Panc1 (cell line): ENCODE measurements around the gene ZC3H13. TPM values are rescaled to one million over a fixed set of nuclear protein-coding genes. Genes with fewer than 3 reads are reported as not detected.

Source experiments
- ATAC-seq: fragments of 200-7000 bp; cut with Tn5 transposase; 2 replicates; pipeline ENCODE4 v1.9.1; 2020; ENCODE audit warnings: mild to moderate bottlenecking, moderate library complexity
- BruUV-seq: library from RNA; stranded (reverse); fragments of 400-500 nt; replicated peaks from 2 replicates; lab custom pipeline; 2021; lab: Mats Ljungman, UMichigan
- CTCF ChIA-PET: fragments of 300-600 bp; sonication (Branson Sonifier 250); formaldehyde crosslinking; loops from one replicate; lab custom pipeline; 2022; ENCODE audit warnings: antibody characterized with exemption; lab: Charles Lee
- POLR2A ChIA-PET: fragments of 300-600 bp; sonication (Branson Sonifier 250); formaldehyde crosslinking; loops from one replicate; lab custom pipeline; 2022; ENCODE audit warnings: antibody characterized with exemption; lab: Charles Lee
- DNase-seq: peaks from one replicate; pipeline ENCODE4 v3.0.0-alpha.2; 2010; ENCODE audit warnings: low read depth, low spot score
- H3K27ac ChIP-seq: 2 replicates; pipeline ENCODE4 v1.5.1; 2011; ENCODE audit warnings: mild to moderate bottlenecking, low read length, inconsistent platforms
- H3K27me3 ChIP-seq: fragments of 200-500 bp; sonication (Bioruptor generic); 2 replicates; pipeline ENCODE4 v1.6.0; 2014; ENCODE audit warnings: low read length, inconsistent platforms; ENCODE audit not compliant: control insufficient read depth, insufficient read depth
- H3K36me3 ChIP-seq: fragments of 200-500 bp; sonication (Bioruptor generic); 2 replicates; pipeline ENCODE4 v1.5.1; 2014; ENCODE audit warnings: inconsistent platforms, mild to moderate bottlenecking, low read length, moderate library complexity; ENCODE audit not compliant: control insufficient read depth, insufficient read depth
- H3K4me1 ChIP-seq: 2 replicates; pipeline ENCODE4 v1.5.1; 2011; ENCODE audit warnings: inconsistent platforms, mild to moderate bottlenecking, low read length, moderate library complexity; ENCODE audit not compliant: control insufficient read depth, insufficient read depth
- H3K4me3 ChIP-seq, 2 experiments: 2 replicates each; pipeline ENCODE4 v1.5.1; 2011 to 2012; ENCODE audit warnings: low read depth in 2 of 2, low read length in 2 of 2, mild to moderate bottlenecking in 2 of 2, inconsistent platforms in 1 of 2, moderate library complexity in 1 of 2
- H3K9me3 ChIP-seq: fragments of 200-500 bp; sonication (Bioruptor generic); 2 replicates; pipeline ENCODE4 v1.5.1; 2014; ENCODE audit warnings: low read depth, mild to moderate bottlenecking, inconsistent platforms, low read length, moderate library complexity; ENCODE audit not compliant: control insufficient read depth, insufficient read depth
- CTCF ChIP-seq: fragments of 450-650 bp; IDR thresholded peaks from 2 replicates; pipeline ENCODE4 v1.5.1; 2017; ENCODE audit warnings: mild to moderate bottlenecking
- POLR2AphosphoS5 ChIP-seq: IDR thresholded peaks from 2 replicates; pipeline ENCODE4 v1.6.1; 2012; ENCODE audit warnings: mild to moderate bottlenecking, low read depth, low read length, moderate library complexity
- REST ChIP-seq, 2 experiments: IDR thresholded peaks; 2 replicates each; pipeline ENCODE4 v1.6.1; 2011 to 2012; ENCODE audit warnings: low read depth in 2 of 2, control low read depth in 1 of 2, low read length in 1 of 2, mild to moderate bottlenecking in 1 of 2, moderate library complexity in 1 of 2; ENCODE audit not compliant: insufficient read depth in 1 of 2
- SIN3A ChIP-seq: IDR thresholded peaks from 2 replicates; pipeline ENCODE4 v1.6.1; 2012; ENCODE audit warnings: low read depth, mild to moderate bottlenecking, low read length, moderate library complexity, borderline replicate concordance; ENCODE audit not compliant: insufficient read depth
- TCF7L2 ChIP-seq: IDR thresholded peaks from 2 replicates; pipeline ENCODE4 v1.6.1; 2011; ENCODE audit warnings: mild to moderate bottlenecking, low read depth, low read length, inconsistent platforms
- in situ Hi-C: cut with HindIII; loops from 2 replicates; pipeline ENCODE4 v1.10.0; 2016; ENCODE audit warnings: low sequenced_read_pairs, low pct_unique_long_range_greater_than_20kb
- intact Hi-C: fragments of 100-400 bp; cut with micrococcal nuclease; formaldehyde crosslinking; loops from one replicate; pipeline ENCODE4 v1.10.0; 2022; ENCODE audit not compliant: unreplicated experiment
- total RNA-seq: library from RNA; stranded (reverse); gene quantifications from one replicate; pipeline ENCODE4 v1.2.1, GENCODE V29; 2021; ENCODE audit not compliant: unreplicated experiment

Gene ZC3H13
- total RNA-seq, 1 experiment from 2014 or later, result 25.3 TPM

- H3K4me3 ChIP-seq, result no peak overlapping the region
- ChIA-PET CTCF (no interaction called here), POLR2A (interaction anchor here (0.6 kb wide), 1 partner anchor 147 kb away, joined by 3 read pairs; no protein-coding TSS in a partner anchor)
- no peak overlapping the region for H3K27ac ChIP-seq
- intact Hi-C loops, result no loop called here
- in situ Hi-C loops, result no loop called here
- no peak for ATAC-seq
- no peaks in the 10 kb centered on the region; the same call in none of the 2 replicates for H3K27me3 ChIP-seq
- no peak for TF ChIP-seq POLR2AphosphoS5
- no peak for TF ChIP-seq SIN3A
- TF ChIP-seq TCF7L2, result no peak
- TF ChIP-seq CTCF, result no peak
- BruUV-seq, result no TSS peak
- H3K36me3 ChIP-seq, result no peaks in the 10 kb centered on the region
- no peak for DNase-seq
- no peaks in the 10 kb centered on the region for H3K9me3 ChIP-seq
- H3K4me1 ChIP-seq, result no peaks in the 10 kb centered on the region
Measured at GRCh38 chr13:45936621-45937020, 115.9 kb downstream of the ZC3H13 start.

GRCh38 chr13:45934283-45934682, 118.3 kb downstream of the ZC3H13 start:
- Histone ChIP-seq H3K27ac (no peak overlapping the region), H3K9me3 (no peaks in the 10 kb centered on the region), H3K4me1 (no peaks in the 10 kb centered on the region), H3K4me3 (no peak overlapping the region), H3K36me3 (no peaks in the 10 kb centered on the region), H3K27me3 (no peaks in the 10 kb centered on the region; the same call in none of the 2 replicates)
- ChIA-PET POLR2A (no interaction called here), CTCF (no interaction called here)
- ATAC-seq, result no peak
- intact Hi-C loops, result no loop called here
- BruUV-seq, result no TSS peak
- no peak for DNase-seq
- TF ChIP-seq CTCF (no peak), TCF7L2 (no peak), REST (IDR thresholded peaks at IDR 0.05; ENCODE audit: insufficient read depth in 1 of 2, low read depth in 2 of 2, low read length in 1 of 2) (no peak), POLR2AphosphoS5 (no peak), SIN3A (no peak)
- in situ Hi-C loops, result no loop called here
